T47D (cell line): ENCODE measurements around the gene CPNE7.
"Not testable (repeated sequence)": the region's sequence is repeated elsewhere in the genome, so short reads cannot be mapped to it uniquely, and the experiment has no call there.

ENCODE experiments used
- DNase-seq, 2 experiments: peaks; one replicate each; pipeline versions ENCODE4 v3.0.0 to v3.0.0-alpha.2; 2011 to 2012; ENCODE audit warnings: low read depth in 1 of 2, low spot score in 1 of 2
- JUND ChIP-seq: IDR thresholded peaks from 2 replicates; pipeline ENCODE4 v1.6.1; 2012; ENCODE audit warnings: low read depth
- in situ Hi-C: cut with HindIII; loops from 2 replicates; pipeline ENCODE4 v1.10.0; 2016; ENCODE audit warnings: low sequenced_read_pairs, low pct_unique_long_range_greater_than_20kb

Gene CPNE7

DNA sequence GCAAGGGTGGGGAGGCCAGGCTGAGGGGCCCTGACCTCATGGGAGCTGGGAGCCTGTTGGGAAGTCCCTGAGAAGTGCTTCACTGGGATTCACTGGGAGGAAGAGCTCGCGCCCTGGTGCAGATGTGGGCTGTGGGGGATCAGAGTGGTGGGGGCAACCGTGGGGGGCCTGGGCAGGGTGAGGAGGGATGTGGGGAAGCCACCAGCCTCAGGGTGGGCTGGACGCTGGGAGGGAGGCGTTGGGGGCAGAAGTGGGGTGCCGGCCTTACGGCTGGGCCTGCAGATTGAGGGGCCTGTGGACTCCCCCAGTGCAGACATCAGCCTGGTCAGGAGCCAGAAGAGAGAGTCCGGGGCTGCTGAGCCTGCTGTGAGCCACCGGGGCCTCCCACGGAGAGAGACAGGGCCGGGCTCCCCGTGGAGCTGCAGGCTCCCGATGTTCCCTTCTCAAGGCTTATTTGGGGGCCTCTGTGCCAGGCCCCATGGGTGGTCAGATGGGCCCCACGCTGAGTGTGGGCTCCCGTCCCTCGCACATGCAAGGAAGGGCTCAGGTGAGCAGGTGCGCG is 45.7 kb downstream of the CPNE7 start:
- in situ Hi-C loops = no loop called here
- no peak for DNase-seq
- TF ChIP-seq JUND = no peak

DNA sequence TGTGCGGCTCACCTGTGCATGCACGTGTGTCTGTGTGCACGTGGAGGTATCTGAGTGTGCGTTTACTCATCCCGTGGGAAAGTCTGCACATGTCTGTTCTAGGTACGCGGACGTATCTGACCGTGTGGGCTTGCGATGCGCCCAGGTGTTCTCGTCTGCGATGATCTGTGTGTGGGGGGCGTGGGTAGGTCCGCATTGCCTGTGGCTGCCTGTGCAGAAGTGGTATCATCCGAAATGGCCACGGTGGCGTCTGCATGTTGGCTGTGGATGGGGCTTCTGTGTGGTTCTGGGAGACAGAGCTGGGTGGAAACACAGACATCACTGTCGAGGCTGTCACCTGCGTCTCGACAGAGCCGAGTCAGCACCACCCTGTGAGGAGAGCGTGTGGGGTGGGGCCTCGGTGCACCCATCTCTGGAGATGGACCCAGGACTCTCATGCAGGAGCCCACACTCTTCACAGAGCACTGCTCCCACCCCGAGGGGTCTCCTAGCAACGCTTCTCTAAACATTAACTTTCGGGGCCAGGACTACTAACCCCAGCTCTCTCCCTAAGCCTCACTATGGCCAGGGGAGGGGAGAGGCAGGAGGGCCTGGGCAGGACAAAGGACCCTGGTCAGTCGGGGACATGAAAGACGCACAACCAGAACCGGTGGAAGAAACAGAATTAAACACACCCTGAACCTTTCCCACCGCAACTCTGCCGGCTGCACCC is 46.3 kb downstream of the CPNE7 start:
- in situ Hi-C loops = no loop called here
- no peak for DNase-seq
- no peak for TF ChIP-seq JUND

DNA sequence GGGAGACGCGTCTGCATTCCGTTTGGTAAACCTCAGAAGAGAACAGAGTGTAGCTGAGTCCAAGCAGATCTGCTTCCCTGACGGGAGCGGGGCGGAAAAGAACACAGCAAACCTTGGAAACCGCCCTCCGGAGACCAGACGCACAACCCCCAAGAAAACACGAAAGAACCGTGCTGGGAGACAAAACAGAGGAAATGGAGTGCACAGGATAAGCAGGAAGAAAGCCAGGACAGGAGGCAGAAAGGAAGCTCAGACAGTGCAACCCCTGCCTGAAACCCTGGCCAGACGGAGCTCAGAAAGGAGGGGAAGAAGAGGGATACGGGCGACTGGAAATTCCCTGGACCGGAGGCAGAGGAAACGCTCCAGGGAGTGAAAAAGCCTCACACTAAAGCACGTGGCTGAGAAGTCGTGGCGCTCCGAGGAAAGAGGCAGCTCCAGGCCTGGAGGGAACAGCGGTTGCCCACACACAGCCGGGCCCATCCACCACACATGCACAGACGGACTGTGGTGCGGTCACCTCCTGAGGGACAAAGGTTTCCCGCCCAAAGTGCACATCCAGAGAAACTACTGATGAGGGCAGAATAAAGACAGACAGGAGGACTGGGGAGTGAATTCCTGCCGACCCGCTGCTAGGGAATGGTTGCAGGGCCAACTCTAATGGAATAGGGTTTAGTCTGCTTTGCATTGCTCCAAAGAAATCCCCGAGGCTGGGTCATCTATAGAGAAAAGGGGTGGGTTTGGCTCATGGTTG is 48.1 kb downstream of the CPNE7 start:
- in situ Hi-C loops = no loop called here
- TF ChIP-seq JUND = no peak
- DNase-seq = no peak

DNA sequence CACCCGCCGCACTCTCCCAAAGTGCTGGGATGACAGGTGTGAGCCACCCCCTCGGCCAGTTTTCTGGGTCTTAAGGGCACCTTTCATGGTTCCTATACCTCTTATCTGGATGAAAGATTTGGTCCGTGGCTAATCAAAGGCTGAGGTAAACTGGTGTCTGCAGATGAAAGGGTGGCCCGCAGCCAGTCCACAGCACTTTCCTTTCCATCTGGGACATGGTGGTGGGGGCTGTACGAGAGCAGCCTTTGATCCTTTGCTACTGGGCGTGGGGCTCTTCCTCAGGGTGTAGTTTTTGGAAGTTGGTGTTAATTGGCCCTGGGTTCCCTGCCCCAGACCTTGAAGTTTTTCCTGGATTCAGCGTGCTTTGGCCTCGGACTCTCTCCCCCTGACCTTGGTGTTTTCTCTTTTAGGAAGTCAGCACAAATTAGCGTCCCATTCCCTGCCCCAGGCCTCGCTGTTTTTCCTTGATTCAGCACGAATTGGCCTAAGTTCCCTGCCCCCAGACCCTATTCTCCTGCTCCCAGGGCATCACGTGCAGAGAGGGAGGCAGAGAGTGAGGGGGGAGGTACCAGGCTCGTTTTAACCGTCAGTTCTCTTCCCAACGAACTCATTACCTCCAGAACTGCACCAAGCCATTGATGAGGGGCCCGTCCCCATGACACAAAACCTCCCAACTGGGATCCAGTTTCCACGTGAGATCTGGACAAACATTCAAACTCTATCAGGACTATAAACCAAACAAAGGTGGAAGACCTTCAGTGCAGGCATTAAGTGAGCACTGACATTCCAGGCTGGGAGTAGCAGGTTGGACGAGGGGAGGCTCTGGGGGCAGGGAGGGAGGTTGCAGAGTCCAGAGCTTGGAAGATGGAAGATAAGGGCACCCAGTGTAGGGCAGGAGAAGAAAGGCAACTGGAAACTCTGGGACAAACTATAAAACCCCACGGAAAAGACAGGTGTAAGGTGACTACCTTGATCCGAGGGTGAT is 49.5 kb downstream of the CPNE7 start:
- in situ Hi-C loops = no loop called here

DNA sequence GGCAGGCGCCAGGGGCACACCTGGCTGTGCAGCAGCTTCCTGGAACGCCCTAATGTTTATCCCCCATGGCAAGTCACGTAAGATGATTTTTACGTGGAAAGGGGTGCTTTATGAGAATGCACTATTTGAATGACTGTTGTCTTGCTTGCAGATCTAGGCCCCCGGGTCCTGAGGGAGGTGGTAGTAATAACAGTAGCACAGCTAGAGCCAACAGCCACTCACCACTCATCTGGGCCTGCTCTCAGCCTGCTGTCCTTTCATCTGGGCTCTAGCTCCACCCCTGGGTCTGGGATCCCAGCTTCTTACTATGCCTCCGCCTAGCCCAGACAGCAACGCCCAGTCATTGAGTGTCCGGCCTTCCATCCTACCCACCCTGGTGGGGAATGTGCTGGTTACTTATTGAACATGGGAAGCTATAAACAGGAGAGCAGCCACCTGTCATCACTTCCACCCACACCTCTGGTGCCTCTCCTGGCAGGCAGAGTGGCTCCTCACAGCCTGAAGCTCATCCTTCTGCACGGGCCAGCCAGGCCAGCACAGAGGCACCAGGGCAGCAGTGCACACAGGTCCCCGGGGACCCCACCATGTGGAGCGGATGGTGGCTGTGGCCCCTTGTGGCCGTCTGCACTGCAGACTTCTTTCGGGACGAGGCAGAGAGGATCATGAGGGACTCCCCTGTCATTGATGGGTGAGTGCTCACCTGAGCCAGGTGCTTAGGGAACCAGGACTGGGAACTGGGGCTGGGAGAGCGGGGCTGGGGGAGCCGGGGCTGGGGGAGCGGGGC is 54.5 kb downstream of the CPNE7 start:
- no peak for TF ChIP-seq JUND
- in situ Hi-C loops = no loop called here
- no peak for DNase-seq

More for the DNA sequence above, 49.5 kb downstream of the CPNE7 start:
- no peak for TF ChIP-seq JUND
- DNase-seq = no peak

DNA sequence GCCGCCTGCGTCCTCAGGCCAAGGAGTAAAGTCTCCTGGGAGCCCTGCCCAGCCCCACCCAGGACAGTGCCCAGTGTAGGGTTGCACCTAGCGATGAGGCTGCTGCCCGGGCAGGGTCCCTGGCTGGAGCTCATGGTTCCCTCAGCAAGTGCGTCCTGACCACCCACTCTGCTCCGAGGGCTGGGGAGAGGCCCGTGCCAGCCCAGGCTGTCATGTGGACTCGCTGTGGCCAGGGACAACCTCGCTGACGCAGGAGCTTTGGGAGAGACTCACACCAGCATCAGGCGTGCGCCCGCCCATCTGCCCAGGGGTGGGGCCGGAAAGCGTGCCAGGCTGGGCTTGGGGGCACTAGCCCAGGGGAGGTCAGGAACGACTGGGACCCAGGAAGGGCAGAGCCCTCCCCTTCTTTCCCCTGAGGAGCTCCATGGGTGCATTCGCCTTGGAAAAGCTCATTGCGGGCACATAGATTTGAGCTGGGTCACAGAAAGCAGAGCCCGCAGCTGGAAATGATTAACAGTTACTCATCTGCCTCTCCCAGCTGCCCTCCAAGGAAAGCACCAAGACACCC is 57.6 kb downstream of the CPNE7 start:
- no peak for TF ChIP-seq JUND
- in situ Hi-C loops = no loop called here
- no peak for DNase-seq

DNA sequence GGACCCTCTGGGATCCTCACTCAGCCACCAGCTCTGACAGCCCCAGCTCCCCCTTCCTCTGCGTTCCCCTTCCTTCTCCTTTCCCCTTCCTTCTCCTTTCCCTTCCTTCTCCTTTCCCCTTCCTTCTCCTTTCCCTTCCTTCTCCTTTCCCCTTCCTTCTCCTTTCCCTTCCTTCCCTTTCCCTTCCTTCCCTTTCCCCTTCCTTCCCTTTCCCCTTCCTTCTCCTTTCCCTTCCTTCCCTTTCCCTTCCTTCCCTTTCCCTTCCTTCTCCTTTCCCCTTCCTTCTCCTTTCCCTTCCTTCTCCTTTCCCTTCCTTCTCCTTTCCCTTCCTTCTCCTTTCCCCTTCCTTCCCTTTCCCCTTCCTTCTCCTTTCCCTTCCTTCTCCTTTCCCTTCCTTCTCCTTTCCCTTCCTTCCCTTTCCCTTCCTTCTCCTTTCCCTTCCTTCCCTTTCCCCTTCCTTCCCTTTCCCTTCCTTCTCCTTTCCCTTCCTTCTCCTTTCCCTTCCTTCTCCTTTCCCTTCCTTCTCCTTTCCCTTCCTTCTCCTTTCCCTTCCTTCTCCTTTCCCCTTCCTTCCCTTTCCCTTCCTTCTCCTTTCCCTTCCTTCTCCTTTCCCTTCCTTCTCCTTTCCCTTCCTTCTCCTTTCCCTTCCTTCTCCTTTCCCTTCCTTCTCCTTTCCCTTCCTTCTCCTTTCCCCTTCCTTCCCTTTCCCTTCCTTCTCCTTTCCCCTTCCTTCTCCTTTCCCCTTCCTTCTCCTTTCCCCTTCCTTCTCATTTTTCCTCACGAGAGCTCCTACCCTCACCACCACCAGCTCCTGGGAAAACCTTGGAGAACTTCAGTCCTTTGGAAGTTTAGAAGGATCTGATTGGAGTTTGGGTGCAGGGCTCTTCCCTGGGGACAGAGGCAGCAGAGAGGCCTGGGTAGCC is 59.2 kb downstream of the CPNE7 start:
- in situ Hi-C loops, DNase-seq: not testable (repeated sequence)

DNA sequence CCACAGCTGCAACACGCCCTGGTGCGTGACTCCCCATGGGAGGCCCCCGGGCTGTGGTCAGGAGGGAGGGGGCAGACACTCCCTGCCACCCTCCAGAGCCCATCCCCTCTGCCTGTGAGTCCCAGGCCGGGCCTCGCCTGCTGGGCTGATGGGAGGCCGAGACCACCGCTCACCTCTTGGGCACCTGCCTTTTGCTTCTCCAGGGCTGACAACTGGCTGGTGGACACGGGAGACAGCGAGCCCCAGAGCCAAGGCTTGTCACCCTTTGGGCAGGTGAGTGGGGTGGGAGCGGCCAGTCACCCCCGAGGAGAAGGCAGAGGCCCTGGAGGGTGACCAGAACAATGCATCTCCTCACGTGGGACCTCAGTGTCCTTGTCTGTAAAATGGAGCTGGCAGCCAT is 61.1 kb downstream of the CPNE7 start:
- no peak for DNase-seq
- in situ Hi-C loops = no loop called here

DNA sequence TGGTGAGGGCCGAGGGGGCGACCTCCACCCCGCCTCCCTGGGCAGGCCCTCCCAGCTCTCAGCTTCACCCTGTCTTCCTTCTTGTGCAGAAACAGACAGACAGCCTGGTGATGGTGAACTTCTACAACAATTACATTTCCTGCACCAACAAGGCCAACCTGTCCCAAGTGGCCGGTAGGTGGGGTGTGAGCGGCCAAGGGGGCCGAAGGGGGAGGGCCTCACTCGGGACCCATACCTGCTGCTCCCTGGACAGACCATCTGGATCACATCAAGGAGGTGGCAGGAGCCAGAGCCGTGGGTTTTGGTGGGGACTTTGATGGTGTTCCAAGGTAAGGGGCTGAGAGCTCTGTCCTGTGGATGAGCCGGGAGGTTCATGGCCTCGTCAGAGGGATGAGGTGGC is 61.8 kb downstream of the CPNE7 start:
- in situ Hi-C loops = no loop called here
- no peak for DNase-seq
- TF ChIP-seq JUND = no peak

More for the DNA sequence above, 61.1 kb downstream of the CPNE7 start:
- no peak for TF ChIP-seq JUND

DNA sequence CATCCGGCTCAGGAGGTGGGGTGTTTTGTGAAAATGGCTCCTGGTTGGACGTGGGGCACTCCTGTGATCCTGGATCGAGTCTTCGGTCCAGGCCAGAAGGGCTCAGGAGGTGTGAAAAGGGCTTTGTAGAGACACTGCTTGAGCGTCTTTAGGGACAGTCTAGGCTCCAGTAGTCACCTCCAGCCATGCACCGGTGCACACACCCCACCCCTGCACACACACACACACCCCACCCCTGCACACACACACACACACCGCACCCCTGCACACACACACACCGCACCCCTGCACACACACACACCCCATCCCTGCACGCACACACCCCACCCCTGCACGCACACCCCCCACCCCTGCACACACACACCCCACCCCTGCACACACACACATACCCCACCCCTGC is 62.9 kb downstream of the CPNE7 start:
- TF ChIP-seq JUND = no peak
- DNase-seq = no peak
- in situ Hi-C loops = no loop called here

DNA sequence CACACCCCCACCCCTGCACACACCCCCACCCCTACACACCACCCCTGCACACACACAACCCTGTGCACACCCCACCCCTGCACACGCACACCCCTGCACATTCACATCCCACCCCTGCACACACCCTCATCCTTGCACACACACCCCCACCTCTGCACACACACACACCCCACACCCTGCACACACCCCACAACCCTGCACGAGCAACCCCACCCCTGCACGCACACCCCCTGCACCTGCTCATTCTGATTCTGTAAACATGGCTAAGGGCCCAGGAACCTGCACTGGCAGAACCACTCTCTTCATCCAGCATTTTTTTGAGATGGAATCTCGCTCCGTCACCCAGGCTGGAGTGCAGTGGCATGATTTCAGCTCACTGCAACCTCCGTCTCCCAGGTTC is 63.8 kb downstream of the CPNE7 start:
- no peak for TF ChIP-seq JUND
- in situ Hi-C loops = no loop called here
- DNase-seq = peak; percentile 49 to 72
